Activated naive CD8-positive, alpha-beta T cell treated with anti-CD3 and anti-CD28 coated beads, Interleukin-2, amount 50 U/mL, for 24 hours (primary cell): ENCODE measurements around the gene MT1X.

Experiments
- ATAC-seq: fragments of 150-1000 bp; cut with Tn5 transposase; one replicate; pipeline ENCODE4 v1.10.0; 2021
- DNase-seq: peaks from one replicate; pipeline ENCODE4 v3.0.0; 2021
- H3K27ac Mint-ChIP-seq: one replicate; pipeline ENCODE4 v1.8.0; 2021; ENCODE audit warnings: mild to moderate bottlenecking, mixed read lengths
- H3K27me3 Mint-ChIP-seq: one replicate; pipeline ENCODE4 v1.8.0; 2021; ENCODE audit warnings: mixed read lengths
- H3K36me3 Mint-ChIP-seq: one replicate; pipeline ENCODE4 v1.8.0; 2021; ENCODE audit warnings: low read depth, mixed read lengths
- H3K4me1 Mint-ChIP-seq: one replicate; pipeline ENCODE4 v1.8.0; 2021; ENCODE audit warnings: mixed read lengths
- H3K4me3 Mint-ChIP-seq: one replicate; pipeline ENCODE4 v1.8.0; 2021; ENCODE audit warnings: mild to moderate bottlenecking, moderate library complexity, mixed read lengths
- H3K9me3 Mint-ChIP-seq: one replicate; pipeline ENCODE4 v1.8.0; 2021; ENCODE audit warnings: mixed read lengths

MT1X gene

GRCh38 chr16:56682703-56683397 is 580 bp downstream of the MT1X start:
- Mint-ChIP-seq H3K27ac (peak overlapping the region; percentile 85), H3K9me3 (no peaks in the 10 kb centered on the region), H3K27me3 (no peaks in the 10 kb centered on the region), H3K36me3 (peaks cover 5% of the 10 kb centered on the region), H3K4me3 (peak overlapping the region; percentile 90), H3K4me1 (peaks cover 27% of the 10 kb centered on the region)
- DNase-seq: no peak
- ATAC-seq: no peak

GRCh38 chr16:56683424-56684172 is 1.3 kb downstream of the MT1X start:
- Mint-ChIP-seq H3K27ac (no peak overlapping the region), H3K36me3 (peaks cover 5% of the 10 kb centered on the region), H3K27me3 (no peaks in the 10 kb centered on the region), H3K4me1 (peaks cover 27% of the 10 kb centered on the region), H3K9me3 (no peaks in the 10 kb centered on the region), H3K4me3 (peak overlapping the region; percentile 90)
- DNase-seq (no peak), ATAC-seq (no peak)

GRCh38 chr16:56684256-56684925 is 2.1 kb downstream of the MT1X start:
- no peak overlapping the region for H3K27ac Mint-ChIP-seq
- H3K36me3 Mint-ChIP-seq: peaks cover 5% of the 10 kb centered on the region
- peak overlapping the region; percentile 90 for H3K4me3 Mint-ChIP-seq
- no peaks in the 10 kb centered on the region for H3K27me3 Mint-ChIP-seq
- ATAC-seq (no peak), DNase-seq (no peak)
- H3K4me1 Mint-ChIP-seq: peaks cover 27% of the 10 kb centered on the region
- H3K9me3 Mint-ChIP-seq: no peaks in the 10 kb centered on the region

- H3K36me3 Mint-ChIP-seq: peaks cover 5% of the 10 kb centered on the region
- DNase-seq: no peak
These were observed 2.8 kb downstream of the MT1X start for GRCh38 chr16:56684926-56685590.

GRCh38 chr16:56686758-56687157 is 4.5 kb downstream of the MT1X start:
- ATAC-seq (no peak), DNase-seq (no peak)
- H3K4me1 Mint-ChIP-seq: peaks cover 20% of the 10 kb centered on the region
- H3K9me3 Mint-ChIP-seq: no peaks in the 10 kb centered on the region
- H3K36me3 Mint-ChIP-seq: peaks cover 5% of the 10 kb centered on the region
- H3K27ac Mint-ChIP-seq: no peak overlapping the region
- H3K27me3 Mint-ChIP-seq: peaks cover 2% of the 10 kb centered on the region
- no peak overlapping the region for H3K4me3 Mint-ChIP-seq

More at GRCh38 chr16:56684926-56685590, 2.8 kb downstream of the MT1X start:
- Mint-ChIP-seq H3K27me3 (no peaks in the 10 kb centered on the region), H3K9me3 (no peaks in the 10 kb centered on the region), H3K4me1 (peaks cover 24% of the 10 kb centered on the region), H3K4me3 (no peak overlapping the region), H3K27ac (no peak overlapping the region)
- no peak for ATAC-seq

- no peak overlapping the region for H3K4me3 Mint-ChIP-seq
These were observed 6.5 kb downstream of the MT1X start for GRCh38 chr16:56688762-56689161.

GRCh38 chr16:56689171-56689570 is 6.9 kb downstream of the MT1X start:
- ATAC-seq (no peak), DNase-seq (no peak)
- peaks cover 2% of the 10 kb centered on the region for H3K27me3 Mint-ChIP-seq
- peaks cover 5% of the 10 kb centered on the region for H3K36me3 Mint-ChIP-seq
- no peaks in the 10 kb centered on the region for H3K4me1 Mint-ChIP-seq
- H3K9me3 Mint-ChIP-seq: no peaks in the 10 kb centered on the region
- no peak overlapping the region for H3K27ac Mint-ChIP-seq
- H3K4me3 Mint-ChIP-seq: no peak overlapping the region

More at GRCh38 chr16:56688762-56689161, 6.5 kb downstream of the MT1X start:
- H3K4me1 Mint-ChIP-seq: peaks cover 3% of the 10 kb centered on the region
- H3K9me3 Mint-ChIP-seq: no peaks in the 10 kb centered on the region
- H3K27me3 Mint-ChIP-seq: peaks cover 2% of the 10 kb centered on the region
- no peak for DNase-seq
- no peak overlapping the region for H3K27ac Mint-ChIP-seq
- peaks cover 5% of the 10 kb centered on the region for H3K36me3 Mint-ChIP-seq
- no peak for ATAC-seq

- no peak overlapping the region for H3K4me3 Mint-ChIP-seq
- H3K27ac Mint-ChIP-seq: no peak overlapping the region
- H3K4me1 Mint-ChIP-seq: no peaks in the 10 kb centered on the region
- peaks cover 5% of the 10 kb centered on the region for H3K36me3 Mint-ChIP-seq
- peaks cover 2% of the 10 kb centered on the region for H3K27me3 Mint-ChIP-seq
- H3K9me3 Mint-ChIP-seq: no peaks in the 10 kb centered on the region
- no peak for DNase-seq
- ATAC-seq: no peak
These were observed 8.3 kb downstream of the MT1X start for GRCh38 chr16:56690420-56691122.

- no peak for ATAC-seq
- Mint-ChIP-seq H3K27ac (no peak overlapping the region), H3K36me3 (no peaks in the 10 kb centered on the region), H3K4me1 (no peaks in the 10 kb centered on the region), H3K9me3 (no peaks in the 10 kb centered on the region), H3K4me3 (no peak overlapping the region), H3K27me3 (peaks cover 2% of the 10 kb centered on the region)
- no peak for DNase-seq
These were observed 9.6 kb downstream of the MT1X start for GRCh38 chr16:56691885-56692284.

GRCh38 chr16:56695246-56695645 is 13.0 kb downstream of the MT1X start:
- H3K4me3 Mint-ChIP-seq: no peak overlapping the region
- H3K36me3 Mint-ChIP-seq: no peaks in the 10 kb centered on the region
- no peak for DNase-seq
- peaks cover 2% of the 10 kb centered on the region for H3K27me3 Mint-ChIP-seq
- ATAC-seq: no peak
- H3K9me3 Mint-ChIP-seq: peaks cover 5% of the 10 kb centered on the region
- H3K27ac Mint-ChIP-seq: no peak overlapping the region
- H3K4me1 Mint-ChIP-seq: no peaks in the 10 kb centered on the region

- Mint-ChIP-seq H3K27me3 (no peaks in the 10 kb centered on the region), H3K27ac (no peak overlapping the region), H3K9me3 (peaks cover 5% of the 10 kb centered on the region), H3K4me3 (no peak overlapping the region), H3K4me1 (peaks cover 9% of the 10 kb centered on the region), H3K36me3 (no peaks in the 10 kb centered on the region)
- ATAC-seq: no peak
- no peak for DNase-seq
These were observed 15.3 kb downstream of the MT1X start for GRCh38 chr16:56697456-56698155.

- H3K36me3 Mint-ChIP-seq: no peaks in the 10 kb centered on the region
- H3K27me3 Mint-ChIP-seq: no peaks in the 10 kb centered on the region
- no peak for DNase-seq
- no peak overlapping the region for H3K4me3 Mint-ChIP-seq
- peaks cover 5% of the 10 kb centered on the region for H3K9me3 Mint-ChIP-seq
- H3K4me1 Mint-ChIP-seq: peaks cover 9% of the 10 kb centered on the region
- no peak overlapping the region for H3K27ac Mint-ChIP-seq
- ATAC-seq: no peak
These were observed 17.9 kb downstream of the MT1X start for GRCh38 chr16:56700195-56700594.

- Mint-ChIP-seq H3K27ac (no peak overlapping the region), H3K27me3 (no peaks in the 10 kb centered on the region), H3K9me3 (peaks cover 5% of the 10 kb centered on the region), H3K4me3 (no peak overlapping the region), H3K36me3 (no peaks in the 10 kb centered on the region), H3K4me1 (peaks cover 9% of the 10 kb centered on the region)
- no peak for ATAC-seq
- no peak for DNase-seq
These were observed 18.4 kb downstream of the MT1X start for GRCh38 chr16:56700631-56701030.
